HepG2 (cell line): ENCODE data around the gene NEURL3. TPM values are rescaled to one million over a fixed set of nuclear protein-coding genes. Genes with fewer than 3 reads are reported as not detected.

Source experiments
- BCL6 ChIP-seq: IDR thresholded peaks from 2 replicates; pipeline ENCODE4 v1.6.1; 2016; ENCODE audit warnings: missing genetic modification reagents, missing compliant biosample characterization
- CCDC6 ChIP-seq: sonication (generic); formaldehyde crosslinking; IDR thresholded peaks from 2 replicates; pipeline ENCODE4 v1.8.1; 2022; ENCODE audit warnings: mild to moderate bottlenecking, missing genetic modification reagents, moderate library complexity
- FOXJ3 ChIP-seq: sonication (generic); formaldehyde crosslinking; IDR thresholded peaks from 2 replicates; pipeline ENCODE4 v1.4.0; 2020; ENCODE audit warnings: missing genetic modification reagents, mild to moderate bottlenecking, borderline replicate concordance
- FOXK1 ChIP-seq: sonication (generic); formaldehyde crosslinking; IDR thresholded peaks from 2 replicates; pipeline ENCODE4 v1.4.0; 2020; ENCODE audit warnings: low read depth, missing genetic modification reagents, borderline replicate concordance
- ISL2 ChIP-seq: sonication (generic); formaldehyde crosslinking; IDR thresholded peaks from 2 replicates; pipeline ENCODE4 v1.5.0; 2020; ENCODE audit warnings: missing genetic modification reagents
- ISX ChIP-seq: sonication (generic); formaldehyde crosslinking; conservative IDR thresholded peaks from 2 replicates; pipeline ENCODE4 v1.5.0; 2020; ENCODE audit warnings: missing genetic modification reagents
- MIER2 ChIP-seq: IDR thresholded peaks from 2 replicates; pipeline ENCODE4 v1.6.1; 2016; ENCODE audit warnings: missing biosample characterization, missing genetic modification reagents
- NR3C1 ChIP-seq: sonication (generic); formaldehyde crosslinking; IDR thresholded peaks from 2 replicates; pipeline ENCODE4 v1.4.0; 2020; ENCODE audit warnings: missing genetic modification reagents
- POLR2G ChIP-seq: fragments of 200-400 bp; formaldehyde crosslinking; IDR thresholded peaks from 2 replicates; pipeline ENCODE4 v1.6.1; 2018; ENCODE audit warnings: mild to moderate bottlenecking, low read depth, low read length, moderate library complexity
- SMYD3 ChIP-seq: sonication (generic); formaldehyde crosslinking; IDR thresholded peaks from 2 replicates; pipeline ENCODE4 v1.8.1; 2023; ENCODE audit warnings: mild to moderate bottlenecking, missing genetic modification reagents
- SRSF1 ChIP-seq: fragments of 200-400 bp; formaldehyde crosslinking; optimal IDR thresholded peaks from 2 replicates; pipeline ENCODE3; 2017; ENCODE audit warnings: mild to moderate bottlenecking, low read depth, low read length, moderate library complexity
- TARDBP ChIP-seq: sonication (generic); formaldehyde crosslinking; IDR thresholded peaks from 2 replicates; pipeline ENCODE4 v1.8.0; 2022; ENCODE audit warnings: mild to moderate bottlenecking, missing genetic modification reagents
- ZFAT ChIP-seq: sonication (generic); formaldehyde crosslinking; conservative IDR thresholded peaks from 2 replicates; pipeline ENCODE4 v1.8.1; 2023; ENCODE audit warnings: missing genetic modification reagents, inconsistent platforms
- ZFP1 ChIP-seq: IDR thresholded peaks from 2 replicates; pipeline ENCODE4 v1.6.1; 2016
- ZKSCAN8 ChIP-seq: IDR thresholded peaks from 2 replicates; pipeline ENCODE4 v1.6.1; 2016; ENCODE audit warnings: borderline replicate concordance, missing genetic modification reagents, missing compliant biosample characterization
- ZMYM3 ChIP-seq: sonication (generic); formaldehyde crosslinking; IDR thresholded peaks from 2 replicates; pipeline ENCODE4 v1.5.1; 2020; ENCODE audit warnings: mild to moderate bottlenecking, missing genetic modification reagents
- ZNF121 ChIP-seq: sonication (generic); formaldehyde crosslinking; IDR thresholded peaks from 2 replicates; pipeline ENCODE4 v1.5.0; 2020; ENCODE audit warnings: mild to moderate bottlenecking, missing genetic modification reagents
- ZNF180 ChIP-seq: sonication (generic); formaldehyde crosslinking; IDR thresholded peaks from 2 replicates; pipeline ENCODE4 v1.4.0; 2020; ENCODE audit warnings: low read depth, missing genetic modification reagents, borderline replicate concordance
- ZSCAN9 ChIP-seq: IDR thresholded peaks from 2 replicates; pipeline ENCODE4 v1.6.1; 2016; ENCODE audit warnings: borderline replicate concordance
- polyA plus RNA-seq, 8 experiments: library from polyadenylated mRNA; depleted of rRNA in 3 of 8; stranded (reverse) in 7 of 8; unstranded in 1 of 8; fragments of >200 nt; fragmentation: Illumina TruSeq in 4 of 8; extraction: Trizol in 4 of 8; gene quantifications; 2 replicates each; pipeline versions ENCODE4 v1.2.1 to v1.2.3, GENCODE V29; 2011 to 2016; ENCODE audit warnings: low read depth in 4 of 8, missing spikeins in 1 of 8, mixed read lengths in 1 of 8; ENCODE audit not compliant: insufficient read depth in 1 of 8
- total RNA-seq, 5 experiments: library from RNA; depleted of rRNA; stranded (reverse); fragments of >200 nt; fragmentation: Illumina TruSeq; extraction: Trizol; gene quantifications; 2 replicates each; pipeline ENCODE4 v1.2.3, GENCODE V29; 2016; ENCODE audit warnings: low read depth in 1 of 5
- TF ChIP-seq, protein P1 (sequence below): IDR thresholded peaks from 2 replicates; pipeline ENCODE4 v1.6.1; 2016; ENCODE audit warnings: low read depth, borderline replicate concordance
- TF ChIP-seq, protein P2 (sequence below): sonication (generic); formaldehyde crosslinking; IDR thresholded peaks from 2 replicates; pipeline ENCODE4 v1.4.0; 2020; ENCODE audit warnings: missing genetic modification reagents, borderline replicate concordance
- TF ChIP-seq, protein P3 (sequence below): sonication (generic); formaldehyde crosslinking; IDR thresholded peaks from 2 replicates; pipeline ENCODE4 v1.4.0; 2020; ENCODE audit warnings: mild to moderate bottlenecking, low read depth, missing genetic modification reagents
- TF ChIP-seq, protein P4 (sequence below): fragments of 450-650 bp; IDR thresholded peaks from 2 replicates; pipeline ENCODE4 v1.6.1; 2017

Gene NEURL3
- total and polyA plus RNA-seq, 2 of the 13 experiments (the other 11 are each of a cell fraction or from before 2014, with no cell fraction given): 0.16 to 1.2 TPM

DNA sequence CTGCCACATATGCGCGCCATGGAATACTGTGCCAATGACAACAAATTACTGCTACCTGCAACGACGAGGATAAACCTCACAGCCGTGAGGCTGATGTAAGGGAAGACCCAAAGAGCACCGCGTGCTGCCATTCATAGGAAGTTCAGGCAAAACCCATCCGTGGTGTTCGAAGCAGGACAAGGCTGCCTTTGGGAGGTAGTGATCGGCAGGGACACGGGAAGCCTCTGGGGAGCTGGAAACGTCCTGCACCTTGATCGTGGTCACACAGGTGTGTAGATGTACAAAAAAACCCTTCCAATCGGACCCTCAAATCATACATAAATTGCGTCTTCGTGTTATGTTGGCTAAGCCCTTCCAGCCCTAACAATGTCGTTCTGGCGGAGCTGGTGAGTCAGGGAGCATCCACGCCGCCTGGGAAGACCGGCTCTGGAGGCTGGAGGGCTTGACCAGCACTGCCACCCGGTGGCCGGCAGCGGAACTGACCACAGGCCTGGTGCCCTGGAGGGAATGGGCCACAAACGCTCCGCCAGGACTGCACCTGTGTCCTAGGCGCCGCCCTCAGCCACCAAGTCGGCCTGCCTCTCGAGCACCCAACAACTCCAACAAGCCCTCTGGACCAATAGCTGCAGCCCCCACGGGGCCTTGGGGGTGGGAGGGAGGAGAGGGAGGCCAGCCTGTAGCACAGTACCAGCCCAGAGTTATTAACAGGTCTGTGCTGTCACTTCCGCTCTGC is 4.1 kb upstream of the NEURL3 start (continued):
- TF ChIP-seq, protein P1, sequence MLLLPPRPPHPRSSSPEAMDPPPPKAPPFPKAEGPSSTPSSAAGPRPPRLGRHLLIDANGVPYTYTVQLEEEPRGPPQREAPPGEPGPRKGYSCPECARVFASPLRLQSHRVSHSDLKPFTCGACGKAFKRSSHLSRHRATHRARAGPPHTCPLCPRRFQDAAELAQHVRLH (CRISPR knock-in tag): peak; percentile 93; the same call in 1 of the 2 replicates
- TF ChIP-seq ZFAT (CRISPR knock-in tag) (no peak), ZSCAN9 (CRISPR knock-in tag) (peak; percentile 27; the same call in 1 of the 2 replicates), ISL2 (CRISPR knock-in tag) (no peak), ISX (CRISPR knock-in tag) (no peak), BCL6 (peak; percentile 26; the same call in 1 of the 2 replicates), FOXK1 (no peak), ZNF180 (no peak; the same call in 1 of the 2 replicates), ZNF121 (CRISPR knock-in tag) (no peak), SMYD3 (CRISPR knock-in tag) (no peak), CCDC6 (CRISPR knock-in tag) (peak; percentile 75; the same call in 1 of the 2 replicates), TARDBP (CRISPR knock-in tag) (no peak), ZFP1 (peak; percentile 60; the same call in 1 of the 2 replicates), SRSF1 (no peak), ZMYM3 (CRISPR knock-in tag) (no peak), NR3C1 (CRISPR knock-in tag) (no peak), ZKSCAN8 (CRISPR knock-in tag) (0 out of 2 replicates have a peak, but pooled peaks have one; percentile 32), MIER2 (CRISPR knock-in tag) (no peak), FOXJ3 (CRISPR knock-in tag) (0 out of 2 replicates have a peak, but pooled peaks have one; percentile 49), POLR2G (no peak)
- TF ChIP-seq, protein P2, sequence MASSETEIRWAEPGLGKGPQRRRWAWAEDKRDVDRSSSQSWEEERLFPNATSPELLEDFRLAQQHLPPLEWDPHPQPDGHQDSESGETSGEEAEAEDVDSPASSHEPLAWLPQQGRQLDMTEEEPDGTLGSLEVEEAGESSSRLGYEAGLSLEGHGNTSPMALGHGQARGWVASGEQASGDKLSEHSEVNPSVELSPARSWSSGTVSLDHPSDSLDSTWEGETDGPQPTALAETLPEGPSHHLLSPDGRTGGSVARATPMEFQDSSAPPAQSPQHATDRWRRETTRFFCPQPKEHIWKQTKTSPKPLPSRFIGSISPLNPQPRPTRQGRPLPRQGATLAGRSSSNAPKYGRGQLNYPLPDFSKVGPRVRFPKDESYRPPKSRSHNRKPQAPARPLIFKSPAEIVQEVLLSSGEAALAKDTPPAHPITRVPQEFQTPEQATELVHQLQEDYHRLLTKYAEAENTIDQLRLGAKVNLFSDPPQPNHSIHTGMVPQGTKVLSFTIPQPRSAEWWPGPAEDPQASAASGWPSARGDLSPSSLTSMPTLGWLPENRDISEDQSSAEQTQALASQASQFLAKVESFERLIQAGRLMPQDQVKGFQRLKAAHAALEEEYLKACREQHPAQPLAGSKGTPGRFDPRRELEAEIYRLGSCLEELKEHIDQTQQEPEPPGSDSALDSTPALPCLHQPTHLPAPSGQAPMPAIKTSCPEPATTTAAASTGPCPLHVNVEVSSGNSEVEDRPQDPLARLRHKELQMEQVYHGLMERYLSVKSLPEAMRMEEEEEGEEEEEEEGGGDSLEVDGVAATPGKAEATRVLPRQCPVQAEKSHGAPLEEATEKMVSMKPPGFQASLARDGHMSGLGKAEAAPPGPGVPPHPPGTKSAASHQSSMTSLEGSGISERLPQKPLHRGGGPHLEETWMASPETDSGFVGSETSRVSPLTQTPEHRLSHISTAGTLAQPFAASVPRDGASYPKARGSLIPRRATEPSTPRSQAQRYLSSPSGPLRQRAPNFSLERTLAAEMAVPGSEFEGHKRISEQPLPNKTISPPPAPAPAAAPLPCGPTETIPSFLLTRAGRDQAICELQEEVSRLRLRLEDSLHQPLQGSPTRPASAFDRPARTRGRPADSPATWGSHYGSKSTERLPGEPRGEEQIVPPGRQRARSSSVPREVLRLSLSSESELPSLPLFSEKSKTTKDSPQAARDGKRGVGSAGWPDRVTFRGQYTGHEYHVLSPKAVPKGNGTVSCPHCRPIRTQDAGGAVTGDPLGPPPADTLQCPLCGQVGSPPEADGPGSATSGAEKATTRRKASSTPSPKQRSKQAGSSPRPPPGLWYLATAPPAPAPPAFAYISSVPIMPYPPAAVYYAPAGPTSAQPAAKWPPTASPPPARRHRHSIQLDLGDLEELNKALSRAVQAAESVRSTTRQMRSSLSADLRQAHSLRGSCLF: no peak
- TF ChIP-seq, protein P3, sequence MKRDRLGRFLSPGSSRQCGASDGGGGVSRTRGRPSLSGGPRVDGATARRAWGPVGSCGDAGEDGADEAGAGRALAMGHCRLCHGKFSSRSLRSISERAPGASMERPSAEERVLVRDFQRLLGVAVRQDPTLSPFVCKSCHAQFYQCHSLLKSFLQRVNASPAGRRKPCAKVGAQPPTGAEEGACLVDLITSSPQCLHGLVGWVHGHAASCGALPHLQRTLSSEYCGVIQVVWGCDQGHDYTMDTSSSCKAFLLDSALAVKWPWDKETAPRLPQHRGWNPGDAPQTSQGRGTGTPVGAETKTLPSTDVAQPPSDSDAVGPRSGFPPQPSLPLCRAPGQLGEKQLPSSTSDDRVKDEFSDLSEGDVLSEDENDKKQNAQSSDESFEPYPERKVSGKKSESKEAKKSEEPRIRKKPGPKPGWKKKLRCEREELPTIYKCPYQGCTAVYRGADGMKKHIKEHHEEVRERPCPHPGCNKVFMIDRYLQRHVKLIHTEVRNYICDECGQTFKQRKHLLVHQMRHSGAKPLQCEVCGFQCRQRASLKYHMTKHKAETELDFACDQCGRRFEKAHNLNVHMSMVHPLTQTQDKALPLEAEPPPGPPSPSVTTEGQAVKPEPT (CRISPR knock-in tag): 0 out of 2 replicates have a peak, but pooled peaks have one; percentile 67
- TF ChIP-seq, protein P4, sequence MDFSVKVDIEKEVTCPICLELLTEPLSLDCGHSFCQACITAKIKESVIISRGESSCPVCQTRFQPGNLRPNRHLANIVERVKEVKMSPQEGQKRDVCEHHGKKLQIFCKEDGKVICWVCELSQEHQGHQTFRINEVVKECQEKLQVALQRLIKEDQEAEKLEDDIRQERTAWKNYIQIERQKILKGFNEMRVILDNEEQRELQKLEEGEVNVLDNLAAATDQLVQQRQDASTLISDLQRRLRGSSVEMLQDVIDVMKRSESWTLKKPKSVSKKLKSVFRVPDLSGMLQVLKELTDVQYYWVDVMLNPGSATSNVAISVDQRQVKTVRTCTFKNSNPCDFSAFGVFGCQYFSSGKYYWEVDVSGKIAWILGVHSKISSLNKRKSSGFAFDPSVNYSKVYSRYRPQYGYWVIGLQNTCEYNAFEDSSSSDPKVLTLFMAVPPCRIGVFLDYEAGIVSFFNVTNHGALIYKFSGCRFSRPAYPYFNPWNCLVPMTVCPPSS: no peak
